ENCODE measurements around the gene CCDC33.

The CCDC33 gene

DNA sequence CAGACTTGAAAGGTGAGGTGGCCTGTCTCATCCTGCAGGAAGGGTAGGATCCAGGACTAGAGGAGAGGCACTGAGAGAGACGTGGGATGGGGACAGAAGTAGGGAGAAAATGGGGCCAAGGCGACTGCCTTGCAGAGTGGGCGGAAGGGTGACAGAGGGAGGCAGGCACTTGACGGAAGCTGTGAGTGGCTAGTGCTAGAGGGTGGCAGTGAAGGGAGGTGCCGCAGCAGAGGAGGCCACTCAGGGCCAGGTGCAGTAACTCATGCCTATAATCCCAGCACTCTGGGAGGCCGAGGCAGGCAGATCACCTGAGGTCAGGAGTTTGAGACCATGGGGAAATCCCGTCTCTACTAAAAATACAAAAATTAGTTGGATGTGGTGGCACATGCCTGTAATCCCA, 7.3 kb downstream of the CCDC33 start:
- no peak overlapping the region for H2AFZ ChIP-seq (ENCODE audit: low read depth, low read length)
- no peak overlapping the region for H3K27ac ChIP-seq (ENCODE audit: low read length)
- H3K79me2 ChIP-seq (ENCODE audit: insufficient read depth, low read length): no peaks in the 10 kb centered on the region
- H3K9me3 ChIP-seq (ENCODE audit: insufficient read depth, low read length, severe bottlenecking): no peaks in the 10 kb centered on the region
- H3K36me3 ChIP-seq (ENCODE audit: insufficient read depth, low read length): no peaks in the 10 kb centered on the region
- H3K4me1 ChIP-seq (ENCODE audit: insufficient read depth, low read length): no peaks in the 10 kb centered on the region
- H3K27me3 ChIP-seq (ENCODE audit: insufficient read depth, low read length, poor library complexity): no peaks in the 10 kb centered on the region
- no peak overlapping the region for H3K4me3 ChIP-seq (ENCODE audit: low read depth in 1 of 2, low read length in 2 of 2)
- TF ChIP-seq, protein P1, sequence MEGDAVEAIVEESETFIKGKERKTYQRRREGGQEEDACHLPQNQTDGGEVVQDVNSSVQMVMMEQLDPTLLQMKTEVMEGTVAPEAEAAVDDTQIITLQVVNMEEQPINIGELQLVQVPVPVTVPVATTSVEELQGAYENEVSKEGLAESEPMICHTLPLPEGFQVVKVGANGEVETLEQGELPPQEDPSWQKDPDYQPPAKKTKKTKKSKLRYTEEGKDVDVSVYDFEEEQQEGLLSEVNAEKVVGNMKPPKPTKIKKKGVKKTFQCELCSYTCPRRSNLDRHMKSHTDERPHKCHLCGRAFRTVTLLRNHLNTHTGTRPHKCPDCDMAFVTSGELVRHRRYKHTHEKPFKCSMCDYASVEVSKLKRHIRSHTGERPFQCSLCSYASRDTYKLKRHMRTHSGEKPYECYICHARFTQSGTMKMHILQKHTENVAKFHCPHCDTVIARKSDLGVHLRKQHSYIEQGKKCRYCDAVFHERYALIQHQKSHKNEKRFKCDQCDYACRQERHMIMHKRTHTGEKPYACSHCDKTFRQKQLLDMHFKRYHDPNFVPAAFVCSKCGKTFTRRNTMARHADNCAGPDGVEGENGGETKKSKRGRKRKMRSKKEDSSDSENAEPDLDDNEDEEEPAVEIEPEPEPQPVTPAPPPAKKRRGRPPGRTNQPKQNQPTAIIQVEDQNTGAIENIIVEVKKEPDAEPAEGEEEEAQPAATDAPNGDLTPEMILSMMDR (IDR thresholded peaks at IDR 0.05; ENCODE audit: borderline replicate concordance, extremely low read depth, low read length, poor library complexity, severe bottlenecking): no peak
- no peak for TF ChIP-seq EZH2 (IDR thresholded peaks at IDR 0.05; ENCODE audit: borderline replicate concordance, low read depth, low read length, severe bottlenecking)
- ATAC-seq (ENCODE audit: insufficient read depth, low read depth): no peak
- H3K4me2 ChIP-seq (ENCODE audit: insufficient read depth, low read length): no peak overlapping the region
- no peak overlapping the region for H3K9ac ChIP-seq (ENCODE audit: low read depth, low read length)
- H4K20me1 ChIP-seq (ENCODE audit: insufficient read depth, low read length): no peaks in the 10 kb centered on the region
- no peak for DNase-seq

DNA sequence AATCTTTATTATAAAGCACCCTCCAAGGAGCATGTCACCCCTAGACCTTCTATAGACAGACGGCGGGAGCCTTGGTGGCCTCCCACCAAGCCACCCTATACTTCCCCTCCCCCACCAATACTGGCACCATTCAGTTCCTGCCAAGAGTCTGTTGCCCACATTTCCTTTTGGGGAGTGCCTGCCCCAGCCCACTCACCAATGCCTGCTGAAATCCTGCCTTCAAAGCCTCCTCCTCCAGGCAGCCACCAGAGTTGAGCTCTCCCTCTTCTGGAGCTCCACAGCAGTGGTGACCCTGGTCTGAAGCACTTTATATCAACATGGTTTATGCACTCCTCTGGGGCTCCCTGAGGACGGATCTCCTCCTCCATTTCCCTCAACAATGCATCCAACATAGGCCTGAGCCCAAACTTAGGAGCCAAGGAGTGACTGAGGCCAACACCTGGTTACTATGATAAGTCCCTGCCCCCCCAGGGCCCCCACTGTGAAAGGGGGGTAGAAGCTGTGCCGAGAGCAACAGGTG, 8.8 kb downstream of the CCDC33 start:
- Histone ChIP-seq H3K4me2 (ENCODE audit: insufficient read depth, low read length) (no peak overlapping the region), H3K27me3 (ENCODE audit: insufficient read depth, low read length, poor library complexity) (no peaks in the 10 kb centered on the region), H3K4me3 (ENCODE audit: low read depth in 1 of 2, low read length in 2 of 2) (no peak overlapping the region), H3K9me3 (ENCODE audit: insufficient read depth, low read length, severe bottlenecking) (no peaks in the 10 kb centered on the region), H3K4me1 (ENCODE audit: insufficient read depth, low read length) (no peaks in the 10 kb centered on the region), H4K20me1 (ENCODE audit: insufficient read depth, low read length) (no peaks in the 10 kb centered on the region), H3K79me2 (ENCODE audit: insufficient read depth, low read length) (no peaks in the 10 kb centered on the region), H3K36me3 (ENCODE audit: insufficient read depth, low read length) (no peaks in the 10 kb centered on the region), H2AFZ (ENCODE audit: low read depth, low read length) (no peak overlapping the region), H3K27ac (ENCODE audit: low read length) (no peak overlapping the region), H3K9ac (ENCODE audit: low read depth, low read length) (no peak overlapping the region)
- ATAC-seq (ENCODE audit: insufficient read depth, low read depth) (no peak), DNase-seq (no peak)
- TF ChIP-seq, protein P1 (IDR thresholded peaks at IDR 0.05; ENCODE audit: borderline replicate concordance, extremely low read depth, low read length, poor library complexity, severe bottlenecking): no peak
- TF ChIP-seq EZH2 (IDR thresholded peaks at IDR 0.05; ENCODE audit: borderline replicate concordance, low read depth, low read length, severe bottlenecking): no peak

DNA sequence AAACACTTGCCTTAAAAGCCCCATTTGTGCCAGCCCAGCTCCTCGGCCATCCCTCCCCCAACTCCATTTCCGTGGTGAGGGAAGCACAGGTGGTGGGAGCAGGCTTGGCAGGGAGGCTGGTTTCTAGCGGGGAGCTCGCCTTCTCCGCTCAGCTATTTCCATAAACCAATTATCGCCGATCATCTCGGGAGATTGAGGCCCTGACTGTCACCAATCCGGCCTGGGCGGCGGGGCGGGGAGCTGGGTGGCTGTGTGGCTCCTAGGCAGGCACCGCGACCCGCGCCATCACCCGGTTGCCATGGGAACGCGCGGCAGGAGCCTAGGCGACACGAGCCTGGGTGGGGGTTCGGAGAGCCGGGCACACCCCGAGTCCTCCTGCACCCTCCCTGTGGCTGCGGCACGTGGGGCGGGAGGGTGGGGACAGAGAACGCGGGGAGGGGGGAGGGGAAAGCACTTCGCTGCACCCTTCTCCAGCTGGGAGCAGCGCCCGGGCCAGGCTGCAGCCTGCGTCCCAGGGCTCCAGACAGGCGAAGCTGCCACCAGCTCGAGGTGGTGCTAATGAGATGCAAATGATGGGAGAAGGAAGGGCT, 9.3 kb downstream of the CCDC33 start:
- Histone ChIP-seq H3K79me2 (ENCODE audit: insufficient read depth, low read length) (no peaks in the 10 kb centered on the region), H3K27ac (ENCODE audit: low read length) (no peak overlapping the region), H3K27me3 (ENCODE audit: insufficient read depth, low read length, poor library complexity) (no peaks in the 10 kb centered on the region), H2AFZ (ENCODE audit: low read depth, low read length) (no peak overlapping the region), H3K9ac (ENCODE audit: low read depth, low read length) (no peak overlapping the region), H3K4me3 (ENCODE audit: low read depth in 1 of 2, low read length in 2 of 2) (no peak overlapping the region), H4K20me1 (ENCODE audit: insufficient read depth, low read length) (no peaks in the 10 kb centered on the region), H3K4me1 (ENCODE audit: insufficient read depth, low read length) (no peaks in the 10 kb centered on the region), H3K36me3 (ENCODE audit: insufficient read depth, low read length) (no peaks in the 10 kb centered on the region), H3K4me2 (ENCODE audit: insufficient read depth, low read length) (no peak overlapping the region), H3K9me3 (ENCODE audit: insufficient read depth, low read length, severe bottlenecking) (no peaks in the 10 kb centered on the region)
- no peak for TF ChIP-seq EZH2 (IDR thresholded peaks at IDR 0.05; ENCODE audit: borderline replicate concordance, low read depth, low read length, severe bottlenecking)
- TF ChIP-seq, protein P1 (IDR thresholded peaks at IDR 0.05; ENCODE audit: borderline replicate concordance, extremely low read depth, low read length, poor library complexity, severe bottlenecking): no peak
- DNase-seq (peak; percentile 15), ATAC-seq (ENCODE audit: insufficient read depth, low read depth) (0 out of 3 replicates have a peak, but pooled peaks have one; percentile 29)

All from DND-41 (cell line).